T-cell (primary cell): ENCODE data around the gene ANKLE2. TPM values are rescaled to one million over a fixed set of nuclear protein-coding genes. Genes with fewer than 3 reads are reported as not detected.
A peak's percentile ranks its signal among the peaks of the same experiment; 100 is the strongest.
"Not testable (repeated sequence)": the region's sequence is repeated elsewhere in the genome, so short reads cannot be mapped to it uniquely, and the experiment has no call there.

Source experiments
- ATAC-seq, 4 experiments: fragments of 200-7000 bp in 3 of 4; fragments of 150-1000 bp in 1 of 4; cut with Tn5 transposase; replicated peaks in 1 of 4; 1 replicate in 3 of 4; 2 replicates in 1 of 4; pipeline ENCODE4 v1.10.0; 2021; ENCODE audit warnings: moderate library complexity in 3 of 4, mild to moderate bottlenecking in 2 of 4, moderate number of reproducible peaks in 1 of 4
- CTCF ChIA-PET, 2 donors: fragments of 300-600 bp; sonication (Branson Sonifier 250); formaldehyde crosslinking; loops; one replicate each; lab custom pipeline; 2022; ENCODE audit warnings: antibody characterized with exemption in 2 of 2; lab: Charles Lee
- POLR2A ChIA-PET, 2 donors: fragments of 300-600 bp; sonication (Branson Sonifier 250); formaldehyde crosslinking; loops; one replicate each; lab custom pipeline; 2022; ENCODE audit warnings: antibody characterized with exemption in 2 of 2; lab: Charles Lee
- DNase-seq, 35 experiments: peaks; one replicate each; pipeline versions ENCODE4 v3.0.0 to v3.0.0-alpha.2; 2013 to 2023
- H3K27ac ChIP-seq: one replicate; pipeline ENCODE4 v1.5.1; 2013; ENCODE audit warnings: low read length
- H3K27me3 ChIP-seq, 2 experiments: replicated peaks in 1 of 2; 1 replicate in 1 of 2; 2 replicates in 1 of 2; pipeline versions ENCODE4 v1.6.1 to v1.7.0; 2013; ENCODE audit warnings: low read length in 1 of 2, mixed read lengths in 1 of 2; ENCODE audit not compliant: control insufficient read depth in 2 of 2, insufficient read depth in 2 of 2; ENCODE audit errors: extremely low read depth in 1 of 2
- H3K36me3 ChIP-seq, 2 donors: 1 replicate in 1 of 2; 2 replicates in 1 of 2; pipeline versions ENCODE4 v1.6.1 to v1.7.0; 2013; ENCODE audit warnings: low read length in 1 of 2; ENCODE audit not compliant: control insufficient read depth in 2 of 2, insufficient read depth in 1 of 2; ENCODE audit errors: extremely low read depth in 1 of 2
- H3K4me1 ChIP-seq, 2 experiments: 1 replicate in 1 of 2; 2 replicates in 1 of 2; pipeline versions ENCODE4 v1.6.1 to v1.7.0; 2013; ENCODE audit warnings: low read length in 2 of 2, mixed read lengths in 1 of 2; ENCODE audit not compliant: insufficient read depth in 2 of 2, control insufficient read depth in 1 of 2; ENCODE audit errors: extremely low read depth in 1 of 2
- H3K4me3 ChIP-seq, 2 donors: 1 replicate in 1 of 2; 2 replicates in 1 of 2; pipeline versions ENCODE4 v1.5.1 to v1.7.0; 2013; ENCODE audit warnings: mild to moderate bottlenecking in 2 of 2, low read length in 1 of 2, moderate library complexity in 1 of 2; ENCODE audit not compliant: control insufficient read depth in 1 of 2; ENCODE audit errors: extremely low read depth in 1 of 2
- H3K9me3 ChIP-seq: 2 replicates; pipeline ENCODE4 v1.7.0; 2013
- H3K27ac Mint-ChIP-seq, 2 donors: one replicate each; pipeline ENCODE4 v1.8.0; 2020 to 2021; ENCODE audit warnings: mild to moderate bottlenecking in 2 of 2, mixed read lengths in 2 of 2
- H3K27me3 Mint-ChIP-seq, 2 donors: one replicate each; pipeline ENCODE4 v1.8.0; 2021 to 2022; ENCODE audit warnings: mixed read lengths in 2 of 2
- H3K36me3 Mint-ChIP-seq: one replicate; pipeline ENCODE4 v1.8.0; 2021; ENCODE audit warnings: mixed read lengths
- H3K4me1 Mint-ChIP-seq, 3 donors: one replicate each; pipeline ENCODE4 v1.8.0; 2020 to 2022; ENCODE audit warnings: mixed read lengths in 3 of 3, mild to moderate bottlenecking in 1 of 3
- H3K4me3 Mint-ChIP-seq, 3 donors: one replicate each; pipeline ENCODE4 v1.8.0; 2020 to 2022; ENCODE audit warnings: mild to moderate bottlenecking in 3 of 3, mixed read lengths in 3 of 3, moderate library complexity in 3 of 3
- H3K9me3 Mint-ChIP-seq, 3 donors: one replicate each; pipeline ENCODE4 v1.8.0; 2020 to 2022; ENCODE audit warnings: mixed read lengths in 3 of 3
- WGBS: methylation state at CpG from one replicate; pipeline ENCODE4 v1.1.5; 2013; ENCODE audit warnings: missing lambda C conversion rate; ENCODE audit not compliant: insufficient coverage; 5-methylcytosine and 5-hydroxymethylcytosine counted together
- total RNA-seq, 35 experiments: library from RNA in 6 of 35; stranded (reverse) in 6 of 35; fragments of 120-200 nt in 1 of 35; gene quantifications; one replicate each; pipeline versions ENCODE4 v1.2.1 to v1.2.4 and lab custom pipeline; 2013 to 2026

ANKLE2 gene
- total RNA-seq (100 to 1,000 TPM in 2 of 5 donors, 10 to 100 TPM in 3; 88.1 to 106 (median 94.3) TPM), total RNA-seq (lab: John Stamatoyannopoulos, UW) (144 to 419 (median 197) reads per million in 29 experiments)
- 75.0 TPM for total RNA-seq (2013)

GRCh38 chr12:132761032-132761920 is at the start of gene ANKLE2:
Gene ANKLE2, minus strand, starts transcription at chr12:132761832. Its CDS starts 34 bp downstream, at chr12:132761798.
- Histone ChIP-seq H3K9me3 (no peaks in the 10 kb centered on the region), H3K4me1 (peaks cover 14 to 34% of the 10 kb centered on the region in 2 experiments), H3K4me3 (peak within 1 kb of the TSS; percentile 71 to 87), H3K27me3 (no peaks in the 10 kb centered on the region), H3K27ac (peak within 1 kb of the TSS; percentile 81), H3K36me3 (peaks cover 0 to 6% of the 10 kb centered on the region in 2 donors)
- ChIA-PET CTCF (no interaction called here), POLR2A (no interaction called here)
- peak; percentile 61 to 78 (median 68) for ATAC-seq
- H3K4me1 Mint-ChIP-seq: peaks cover 28 to 32% (median 32%) of the 10 kb centered on the region in 3 donors
- H3K27ac Mint-ChIP-seq: peak within 1 kb of the TSS; percentile 94 to 95
- no peaks in the 10 kb centered on the region for H3K27me3 Mint-ChIP-seq
- H3K9me3 Mint-ChIP-seq: no peaks in the 10 kb centered on the region
- peak in 34 of 35 experiments; percentile 14 to 68 (median 45) for DNase-seq
- H3K36me3 Mint-ChIP-seq: peaks cover 8% of the 10 kb centered on the region
- WGBS: under 1% methylated on average over 97 of the region's 97 CpGs
- H3K4me3 Mint-ChIP-seq: peak within 1 kb of the TSS; percentile 83 to 92 (median 90)

GRCh38 chr12:132809391-132809790 is 47.8 kb upstream of the ANKLE2 start:
- H3K4me3 Mint-ChIP-seq, ATAC-seq, H3K27me3 Mint-ChIP-seq, H3K9me3 ChIP-seq, H3K9me3 Mint-ChIP-seq, H3K27ac Mint-ChIP-seq, H3K27me3 ChIP-seq, CTCF ChIA-PET, H3K4me3 ChIP-seq, POLR2A ChIA-PET, H3K27ac ChIP-seq: not testable (repeated sequence)
- Histone ChIP-seq H3K4me1 (peaks cover 6 to 21% of the 10 kb centered on the region in 2 experiments), H3K36me3 (peaks cover 28 to 61% of the 10 kb centered on the region in 2 donors)
- peaks cover 47% of the 10 kb centered on the region for H3K36me3 Mint-ChIP-seq
- peak in 8 of 35 experiments; percentile 2 to 18 (median 13) for DNase-seq
- no CpG with 5 or more reads among the region's 13 CpGs for WGBS
- peaks cover 24 to 33% (median 31%) of the 10 kb centered on the region in 3 donors for H3K4me1 Mint-ChIP-seq

- Histone ChIP-seq H3K4me1 (peaks cover 6 to 11% of the 10 kb centered on the region in 2 experiments), H3K27ac (no peak overlapping the region), H3K27me3 (no peaks in the 10 kb centered on the region), H3K36me3 (peaks cover 28 to 63% of the 10 kb centered on the region in 2 donors), H3K9me3 (no peaks in the 10 kb centered on the region), H3K4me3 (no peak overlapping the region)
- Mint-ChIP-seq H3K27me3 (no peaks in the 10 kb centered on the region), H3K27ac (no peak overlapping the region), H3K9me3 (no peaks in the 10 kb centered on the region), H3K36me3 (peaks cover 57% of the 10 kb centered on the region), H3K4me3 (peak overlapping the region in 1 of 3 donors; percentile 44), H3K4me1 (peaks cover 23% of the 10 kb centered on the region in 3 donors)
- ChIA-PET CTCF (interaction anchor here in 1 of 2 donors (0.6 to 1.0 kb wide), 2 partner anchors 35 to 99 kb away, joined by 3 to 4 read pairs; no protein-coding TSS in a partner anchor), POLR2A (no interaction called here)
- no peak for DNase-seq
- WGBS: 97% methylated on average over 11 of the region's 25 CpGs
- ATAC-seq: no peak
Observed at GRCh38 chr12:132807295-132808092, 45.9 kb upstream of the ANKLE2 start.

GRCh38 chr12:132806857-132807256 is 45.2 kb upstream of the ANKLE2 start:
- WGBS: 46% methylated on average over 17 of the region's 18 CpGs
- Mint-ChIP-seq H3K4me1 (peaks cover 19% of the 10 kb centered on the region in 3 donors), H3K36me3 (peaks cover 53% of the 10 kb centered on the region), H3K4me3 (peak overlapping the region in 1 of 3 donors; percentile 44), H3K9me3 (no peaks in the 10 kb centered on the region), H3K27me3 (no peaks in the 10 kb centered on the region), H3K27ac (no peak overlapping the region)
- DNase-seq (peak in 6 of 35 experiments; percentile 3 to 27 (median 8)), ATAC-seq (peak in 2 of 4 experiments; percentile 33 to 44)
- Histone ChIP-seq H3K27ac (no peak overlapping the region), H3K9me3 (no peaks in the 10 kb centered on the region), H3K27me3 (no peaks in the 10 kb centered on the region), H3K4me3 (no peak overlapping the region), H3K36me3 (peaks cover 28 to 63% of the 10 kb centered on the region in 2 donors), H3K4me1 (peaks cover 6 to 11% of the 10 kb centered on the region in 2 experiments)
- POLR2A ChIA-PET: no interaction called here
- CTCF ChIA-PET: no interaction called here

- 95% methylated on average over 13 of the region's 16 CpGs for WGBS
- Histone ChIP-seq H3K27ac (no peak overlapping the region), H3K4me1 (peaks cover 6 to 11% of the 10 kb centered on the region in 2 experiments), H3K4me3 (no peak overlapping the region), H3K27me3 (no peaks in the 10 kb centered on the region), H3K36me3 (peaks cover 36 to 80% of the 10 kb centered on the region in 2 donors), H3K9me3 (no peaks in the 10 kb centered on the region)
- POLR2A ChIA-PET: no interaction called here
- Mint-ChIP-seq H3K36me3 (peaks cover 55% of the 10 kb centered on the region), H3K9me3 (no peaks in the 10 kb centered on the region), H3K4me3 (no peak overlapping the region), H3K4me1 (peaks cover 16 to 19% (median 19%) of the 10 kb centered on the region in 3 donors), H3K27ac (no peak overlapping the region), H3K27me3 (no peaks in the 10 kb centered on the region)
- ATAC-seq: no peak
- CTCF ChIA-PET: no interaction called here
- DNase-seq: no peak
Observed at GRCh38 chr12:132804426-132804861, 42.8 kb upstream of the ANKLE2 start.

- DNase-seq (no peak), ATAC-seq (no peak)
- Histone ChIP-seq H3K36me3 (peaks cover 40 to 86% of the 10 kb centered on the region in 2 donors), H3K27me3 (no peaks in the 10 kb centered on the region), H3K27ac (no peak overlapping the region), H3K9me3 (no peaks in the 10 kb centered on the region), H3K4me3 (no peak overlapping the region), H3K4me1 (peaks cover 6 to 13% of the 10 kb centered on the region in 2 experiments)
- no peaks in the 10 kb centered on the region for H3K9me3 Mint-ChIP-seq
- 98% methylated on average over 12 of the region's 15 CpGs for WGBS
- no peaks in the 10 kb centered on the region for H3K27me3 Mint-ChIP-seq
- ChIA-PET POLR2A (no interaction called here), CTCF (no interaction called here)
- no peak overlapping the region for H3K4me3 Mint-ChIP-seq
- H3K27ac Mint-ChIP-seq: no peak overlapping the region
- H3K36me3 Mint-ChIP-seq: peaks cover 53% of the 10 kb centered on the region
- peaks cover 16 to 19% (median 18%) of the 10 kb centered on the region in 3 donors for H3K4me1 Mint-ChIP-seq
Observed at GRCh38 chr12:132803888-132804287, 42.3 kb upstream of the ANKLE2 start.
